Measurements from ENCODE around the gene ADAM12. TPM values are rescaled to one million over a fixed set of nuclear protein-coding genes. Genes with fewer than 3 reads are reported as not detected.

The ADAM12 gene
- total and polyA plus RNA-seq, 2 donors (not counting 3 experiments of a cell fraction or from before 2014, with no cell fraction given), result 0.22 to 0.33 TPM

DNA sequence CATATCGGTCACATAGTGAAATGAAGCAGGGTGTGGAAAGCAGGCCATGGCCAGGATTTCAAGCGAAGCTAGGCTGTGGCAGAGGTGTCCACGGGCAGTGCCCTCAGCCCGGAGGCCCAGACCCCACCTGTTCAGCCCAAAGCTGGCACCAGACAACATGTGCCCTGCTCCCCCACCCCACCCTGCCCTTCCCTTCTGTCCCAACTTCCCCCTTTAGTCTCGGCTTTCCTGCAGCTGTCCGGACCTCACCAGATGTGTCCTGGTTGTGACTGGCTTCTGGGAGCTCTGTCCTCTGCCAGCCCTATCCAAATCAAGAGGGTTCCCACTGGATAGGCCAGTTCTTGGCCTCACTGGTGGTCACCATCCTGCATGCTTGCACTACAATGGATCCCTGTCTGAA, 37.3 kb downstream of the ADAM12 start:
- POLR2A ChIA-PET, result no interaction called here
- no peaks in the 10 kb centered on the region for H3K9me3 ChIP-seq (replicated peaks; ENCODE audit: control insufficient read depth, insufficient read depth, low read length)
- H3K27ac ChIP-seq (ENCODE audit: insufficient read depth, low read depth, low read length), result no peak overlapping the region
- DNase-seq (ENCODE audit: low read depth, low spot score), result no peak
- no peak overlapping the region for H3K9ac ChIP-seq (replicated peaks; ENCODE audit: extremely low read depth, insufficient read depth, low read length)
- FAIRE-seq, result no peak
- no peak for TF ChIP-seq JUN (IDR thresholded peaks at IDR 0.05; ENCODE audit: borderline replicate concordance, insufficient read depth, insufficient read length, low read depth)
- no peak for TF ChIP-seq MYC (IDR thresholded peaks at IDR 0.05; ENCODE audit: low read depth, low read length)
- no peak for TF ChIP-seq POLR2AphosphoS5 (IDR thresholded peaks at IDR 0.05; ENCODE audit: insufficient read depth, low read depth, low read length)
- TF ChIP-seq GATA2 (IDR thresholded peaks at IDR 0.05; ENCODE audit: insufficient read depth, insufficient read length, low read depth, low read length), result no peak
- no peak for TF ChIP-seq POLR2A (IDR thresholded peaks at IDR 0.05; ENCODE audit: low read depth, low read length)
- TF ChIP-seq FOS (IDR thresholded peaks at IDR 0.05; ENCODE audit: borderline replicate concordance, insufficient read depth, low read length), result no peak
- TF ChIP-seq, protein P1, sequence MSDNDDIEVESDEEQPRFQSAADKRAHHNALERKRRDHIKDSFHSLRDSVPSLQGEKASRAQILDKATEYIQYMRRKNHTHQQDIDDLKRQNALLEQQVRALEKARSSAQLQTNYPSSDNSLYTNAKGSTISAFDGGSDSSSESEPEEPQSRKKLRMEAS (IDR thresholded peaks at IDR 0.05; ENCODE audit: insufficient read depth, insufficient read length), result no peak
- TF ChIP-seq, protein P2, sequence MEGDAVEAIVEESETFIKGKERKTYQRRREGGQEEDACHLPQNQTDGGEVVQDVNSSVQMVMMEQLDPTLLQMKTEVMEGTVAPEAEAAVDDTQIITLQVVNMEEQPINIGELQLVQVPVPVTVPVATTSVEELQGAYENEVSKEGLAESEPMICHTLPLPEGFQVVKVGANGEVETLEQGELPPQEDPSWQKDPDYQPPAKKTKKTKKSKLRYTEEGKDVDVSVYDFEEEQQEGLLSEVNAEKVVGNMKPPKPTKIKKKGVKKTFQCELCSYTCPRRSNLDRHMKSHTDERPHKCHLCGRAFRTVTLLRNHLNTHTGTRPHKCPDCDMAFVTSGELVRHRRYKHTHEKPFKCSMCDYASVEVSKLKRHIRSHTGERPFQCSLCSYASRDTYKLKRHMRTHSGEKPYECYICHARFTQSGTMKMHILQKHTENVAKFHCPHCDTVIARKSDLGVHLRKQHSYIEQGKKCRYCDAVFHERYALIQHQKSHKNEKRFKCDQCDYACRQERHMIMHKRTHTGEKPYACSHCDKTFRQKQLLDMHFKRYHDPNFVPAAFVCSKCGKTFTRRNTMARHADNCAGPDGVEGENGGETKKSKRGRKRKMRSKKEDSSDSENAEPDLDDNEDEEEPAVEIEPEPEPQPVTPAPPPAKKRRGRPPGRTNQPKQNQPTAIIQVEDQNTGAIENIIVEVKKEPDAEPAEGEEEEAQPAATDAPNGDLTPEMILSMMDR (IDR thresholded peaks at IDR 0.05; ENCODE audit: extremely low read depth in 1 of 2, insufficient read depth in 1 of 2, low read depth in 1 of 2, low read length in 2 of 2), result no peak
- no peaks in the 10 kb centered on the region for H4K20me1 ChIP-seq (replicated peaks; ENCODE audit: control insufficient read depth, extremely low read depth, insufficient read depth, low read length)
- CTCF ChIA-PET, result no interaction called here
- H3K36me3 ChIP-seq (ENCODE audit: control insufficient read depth in 2 of 2, extremely low read depth in 1 of 2, insufficient read depth in 2 of 2, low read length in 2 of 2), result no peaks in the 10 kb centered on the region
- BruUV-seq (replicated peaks), result no TSS peak
- H3K4me3 ChIP-seq (replicated peaks in 1 of 3; ENCODE audit: insufficient read depth in 1 of 3, low read depth in 1 of 3, low read length in 3 of 3), result no peak overlapping the region
- H2AFZ ChIP-seq (ENCODE audit: low read depth, low read length), result no peak overlapping the region
- dilution Hi-C loops (cut with MboI; ENCODE audit: extremely low pct_ligation_motif_present, low sequenced_read_pairs) (no loop called here), intact Hi-C loops (cut with micrococcal nuclease) (no loop called here)
- H3K4me1 ChIP-seq (ENCODE audit: control insufficient read depth, extremely low read depth, insufficient read depth, low read length), result no peaks in the 10 kb centered on the region
- no peak overlapping the region for H3K4me2 ChIP-seq (ENCODE audit: insufficient read depth, low read length)
- no peaks in the 10 kb centered on the region for H3K79me2 ChIP-seq (ENCODE audit: control insufficient read depth, insufficient read depth, low read length)
- H3K9me1 ChIP-seq (replicated peaks; ENCODE audit: control insufficient read depth, extremely low read depth, insufficient read depth, low read length), result no peaks in the 10 kb centered on the region
- no peaks in the 10 kb centered on the region for H3K27me3 ChIP-seq (ENCODE audit: control insufficient read depth in 2 of 2, insufficient read depth in 2 of 2, low read length in 2 of 2)
